Ammon's horn (tissue), 1 donor: Measurements from ENCODE around the gene DENND6B.
"Not testable (repeated sequence)": the region's sequence is repeated elsewhere in the genome, so short reads cannot be mapped to it uniquely, and the experiment has no call there.

ENCODE experiments used
- DNase-seq: peaks from one replicate; pipeline ENCODE4 v3.0.0-alpha.2; 2016; ENCODE audit warnings: low spot score

DENND6B gene

DNA sequence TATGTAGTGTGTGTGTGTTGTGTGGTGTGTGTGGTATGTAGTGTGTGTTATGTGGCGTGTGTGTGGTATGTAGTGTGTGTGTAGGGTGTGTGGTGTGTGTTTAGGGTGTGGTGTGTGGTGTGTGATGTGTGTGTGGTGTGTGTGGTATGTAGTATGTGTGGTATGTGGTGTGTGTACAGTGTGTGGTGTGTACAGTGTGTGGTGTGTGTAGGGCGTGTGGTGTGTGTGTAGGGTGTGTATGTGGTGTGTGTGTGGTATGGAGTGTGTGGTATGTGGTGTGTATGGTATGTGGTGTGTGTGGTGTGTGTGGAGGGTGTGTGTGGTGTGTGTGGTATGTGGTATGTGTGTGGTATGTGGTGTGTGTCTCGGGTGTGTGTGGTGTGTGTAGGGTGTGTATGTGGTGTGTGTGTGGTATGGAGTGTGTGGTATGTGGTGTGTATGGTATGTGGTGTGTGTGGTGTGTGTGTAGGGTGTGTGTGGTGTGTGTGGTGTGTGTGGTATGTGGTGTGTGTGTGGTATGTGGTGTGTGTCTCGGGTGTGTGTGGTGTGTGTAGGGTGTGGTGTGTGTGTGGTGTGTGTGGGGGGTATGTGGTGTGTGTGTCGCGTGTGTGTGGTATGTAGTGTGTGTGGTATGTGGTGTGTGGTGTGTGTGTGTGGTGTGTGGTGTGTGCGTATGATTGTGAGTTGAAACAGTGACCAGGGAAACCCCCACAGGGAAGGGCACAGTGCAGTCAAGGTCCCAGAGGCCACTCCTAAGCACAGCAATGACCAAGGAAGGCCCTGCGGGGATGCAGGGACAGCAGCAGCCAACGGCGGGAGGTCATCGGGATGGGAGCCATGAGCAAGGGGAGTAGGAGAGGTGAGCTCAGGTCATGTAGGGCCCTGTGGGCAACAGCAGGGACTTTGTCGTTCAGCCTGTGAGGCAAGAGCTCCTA is 13.4 kb upstream of the DENND6B start:
- DNase-seq: no peak

DNA sequence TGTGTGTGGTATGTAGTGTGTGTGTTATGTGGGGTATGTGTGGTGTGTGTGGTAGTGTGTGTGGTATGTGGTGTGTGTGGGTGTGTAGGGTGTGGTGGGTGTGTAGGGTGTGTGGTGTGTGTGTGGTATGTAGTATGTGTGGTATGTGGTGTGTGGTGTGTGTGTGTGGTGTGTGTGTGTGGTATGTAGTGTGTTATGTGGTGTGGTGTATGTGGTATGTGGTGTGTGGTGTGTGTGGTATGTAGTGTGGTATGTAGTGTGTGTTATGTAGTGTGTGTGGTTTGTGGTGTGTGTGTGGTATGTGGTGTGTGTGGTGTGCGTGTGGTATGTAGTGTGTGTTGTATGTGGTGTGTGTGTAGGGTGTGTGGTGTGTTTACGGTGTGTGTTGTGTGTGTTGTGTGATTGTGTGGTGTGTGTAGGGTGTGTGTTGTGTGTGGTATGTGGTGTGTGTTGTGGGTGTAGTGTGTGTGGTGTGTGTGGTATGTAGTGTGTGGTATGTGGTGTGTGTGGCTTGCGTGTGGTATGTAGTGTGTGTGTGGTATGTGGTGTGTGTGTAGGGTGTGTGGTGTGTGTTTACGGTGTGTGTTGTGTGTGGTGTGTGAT is 12.1 kb upstream of the DENND6B start:
- no peak for DNase-seq

DNA sequence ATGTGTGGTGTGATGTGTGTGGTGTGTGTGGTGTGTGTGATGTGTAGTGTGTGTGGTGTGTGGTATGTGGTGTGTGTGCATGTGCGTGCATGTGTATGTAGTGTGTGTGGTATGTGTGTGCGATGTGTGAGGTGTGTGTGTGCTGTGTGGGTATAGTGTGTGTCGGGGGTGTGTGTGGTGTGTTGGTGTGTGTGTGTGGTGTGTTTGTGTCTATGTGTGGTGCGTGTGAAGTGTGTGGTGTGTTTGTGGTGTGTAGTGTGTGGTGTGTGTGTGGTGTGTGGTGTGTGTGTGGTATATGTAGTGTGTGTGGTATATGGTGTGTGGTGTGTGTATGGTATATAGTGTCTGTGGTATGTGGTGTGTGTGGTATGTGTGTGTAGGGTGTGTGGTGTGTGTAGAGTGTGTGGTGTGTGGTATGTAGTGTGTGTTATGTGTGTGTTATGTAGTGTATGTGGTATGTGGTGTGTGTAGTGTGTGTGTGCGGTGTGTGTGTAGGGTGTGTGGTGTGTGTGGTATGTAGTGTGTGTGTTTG is 11.3 kb upstream of the DENND6B start:
- DNase-seq: no peak

DNA sequence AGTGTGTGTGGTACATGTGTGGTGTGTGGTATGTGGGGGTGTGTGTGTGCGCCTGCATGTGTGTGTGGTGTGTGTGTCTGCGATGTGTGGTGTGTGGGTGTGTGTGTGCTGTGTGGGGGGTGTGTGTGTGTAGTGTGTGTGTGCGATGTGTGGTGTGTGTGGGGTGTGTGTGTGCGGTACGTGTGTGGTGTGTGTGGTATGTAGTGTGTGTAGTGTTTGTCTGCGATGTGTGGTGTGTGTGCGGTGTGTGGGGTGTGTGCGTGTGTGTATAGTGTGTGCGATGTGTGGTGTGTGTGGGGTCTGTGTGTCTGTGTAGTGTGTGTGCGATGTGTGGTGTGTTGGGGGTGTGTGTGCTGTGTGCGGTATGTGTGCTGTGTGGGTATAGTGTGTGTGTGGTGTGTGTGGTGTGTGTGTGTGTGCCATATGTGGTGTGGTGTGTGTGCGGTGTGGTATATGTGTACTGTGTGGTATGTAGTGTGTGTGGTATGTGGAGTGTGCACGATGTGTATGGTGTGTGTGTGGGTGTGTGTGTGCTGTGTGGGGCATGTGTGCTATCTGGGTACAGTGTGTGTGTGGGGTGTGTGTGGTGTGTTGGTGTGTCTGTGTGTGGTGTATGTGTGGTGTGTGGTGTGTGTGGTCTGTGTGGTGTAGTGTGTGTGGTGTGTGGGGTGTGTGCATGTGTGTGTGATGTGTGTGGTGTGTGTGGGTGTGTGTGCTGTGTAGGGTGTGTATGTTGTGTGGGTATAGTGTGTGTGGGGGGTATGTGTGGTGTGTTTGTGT is 10.6 kb upstream of the DENND6B start:
- DNase-seq: no peak

DNA sequence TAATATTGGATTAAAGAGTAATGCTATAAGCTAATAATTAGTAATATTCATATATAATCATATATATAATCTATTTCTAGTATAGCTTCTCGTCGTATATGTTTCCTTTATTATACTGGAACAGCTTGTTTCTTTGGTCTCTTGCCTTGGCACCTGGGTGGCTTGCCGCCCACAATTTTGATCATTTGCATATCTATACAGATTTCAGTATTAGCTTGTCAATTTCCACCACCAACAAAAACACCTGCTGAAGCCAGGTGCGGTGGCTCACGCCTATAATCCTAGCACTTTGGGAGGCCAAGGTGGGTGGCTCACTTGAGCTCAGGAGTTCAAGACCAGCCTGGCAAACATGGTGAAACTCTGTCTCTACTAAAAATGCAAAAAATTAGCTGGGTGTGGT is 7.6 kb upstream of the DENND6B start:
- DNase-seq: not testable (repeated sequence)

DNA sequence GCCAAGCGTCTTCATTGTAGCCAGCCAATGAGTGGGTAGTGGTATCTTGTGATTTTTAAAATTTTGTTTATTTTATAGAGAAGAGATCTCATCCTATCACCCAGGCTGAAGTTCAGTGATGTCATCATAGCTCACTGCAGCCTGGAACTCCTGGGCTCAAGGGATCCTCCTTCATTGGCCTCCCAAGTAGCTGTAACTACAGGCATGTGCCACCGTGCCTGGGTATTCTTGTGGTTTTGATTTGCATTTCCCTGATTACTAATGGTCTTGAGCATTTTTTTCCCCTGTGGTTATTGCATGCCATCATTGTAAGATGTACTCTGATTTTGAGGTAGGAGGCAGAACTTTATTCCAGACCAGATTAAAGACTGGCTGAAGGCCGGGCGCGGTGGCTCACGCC is 2.4 kb upstream of the DENND6B start:
- DNase-seq: no peak

DNA sequence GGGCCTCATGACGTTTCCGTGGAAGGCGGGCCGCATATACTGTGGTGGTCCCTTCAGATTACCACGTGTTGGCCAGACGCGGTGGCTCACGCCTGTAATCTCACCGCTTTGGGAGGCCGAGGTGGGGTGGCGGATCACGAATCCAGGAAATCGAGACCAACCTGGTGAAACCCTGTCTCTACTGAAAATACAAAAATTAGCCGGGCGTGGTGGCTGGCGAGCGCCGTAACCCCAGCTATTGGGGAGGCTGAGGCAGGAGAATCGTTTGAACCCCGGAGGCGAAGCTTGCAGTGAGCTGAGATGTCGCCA is 853 bp upstream of the DENND6B start:
- no peak for DNase-seq

DNA sequence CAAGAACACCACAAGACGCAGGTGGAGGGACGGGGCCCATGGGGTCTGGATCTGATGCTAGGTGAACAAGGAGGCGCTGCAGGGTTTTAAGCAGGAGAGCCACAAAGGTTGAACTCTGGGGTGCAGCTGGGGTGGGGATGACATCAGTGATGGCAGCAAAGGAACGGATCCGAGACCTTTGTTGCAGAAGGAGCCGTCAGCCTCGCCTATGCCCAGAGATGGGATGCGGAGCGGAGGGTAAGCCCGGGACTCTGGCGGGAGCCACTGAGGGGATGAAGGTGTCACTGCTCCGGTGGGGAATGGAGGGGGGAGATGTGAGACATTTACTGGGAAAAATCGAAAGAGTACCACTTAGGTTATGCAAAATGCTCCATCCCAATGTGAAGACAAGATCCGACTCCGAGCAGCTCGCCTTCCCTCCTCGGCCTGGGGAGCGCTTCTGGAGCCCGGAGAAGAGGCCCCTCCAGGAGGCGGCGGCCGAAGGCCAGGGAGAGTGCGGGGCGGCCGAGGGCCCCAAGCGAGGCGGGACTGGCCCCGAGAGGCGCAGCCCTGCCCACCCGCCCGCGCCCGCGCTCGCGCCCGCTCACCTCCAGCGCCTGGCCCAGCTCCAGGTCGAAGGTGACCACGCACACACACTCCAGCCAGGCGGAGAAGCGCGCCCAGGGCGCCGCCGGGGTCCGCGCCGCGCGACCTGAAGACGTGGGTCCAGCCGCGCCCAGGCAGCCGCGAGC is 422 bp downstream of the DENND6B start:
- no peak for DNase-seq

DNA sequence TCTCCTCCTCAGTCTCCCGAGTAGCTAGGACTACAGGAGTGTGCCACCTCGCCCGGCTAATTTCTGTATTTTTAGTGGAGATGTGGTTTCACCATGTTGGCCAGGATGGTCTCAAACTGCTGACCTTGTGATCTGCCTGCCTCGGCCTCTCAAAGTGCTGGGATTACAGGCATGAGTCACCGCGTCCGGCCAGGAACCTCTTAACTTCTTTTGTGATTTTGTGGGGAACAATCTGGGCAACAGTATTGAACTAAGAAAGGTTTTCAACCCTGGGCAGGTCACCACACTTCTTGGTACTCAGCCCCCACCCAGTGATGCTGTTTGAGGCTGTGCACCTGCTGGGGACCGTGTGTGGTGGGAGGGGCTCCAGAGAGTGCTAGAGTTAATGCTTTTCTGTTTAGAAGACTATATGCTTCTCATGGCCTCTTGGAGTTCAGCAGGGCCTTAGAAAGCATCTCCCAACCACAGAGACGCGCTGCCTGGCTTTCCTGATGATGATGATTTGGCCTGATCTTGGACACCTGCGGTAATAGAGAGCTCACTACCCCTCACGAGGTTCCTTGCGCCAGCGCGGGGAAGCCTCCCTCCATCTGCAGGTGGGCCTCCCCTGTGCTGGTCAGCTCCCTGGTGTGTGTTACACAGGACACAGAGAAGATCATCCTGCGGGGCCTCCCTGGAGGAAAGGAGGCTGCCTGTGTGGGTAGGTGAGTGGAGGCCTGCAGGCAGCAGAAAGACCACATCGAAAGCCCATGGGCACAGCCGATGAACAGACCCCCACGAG is 1.2 kb downstream of the DENND6B start:
- DNase-seq: no peak

DNA sequence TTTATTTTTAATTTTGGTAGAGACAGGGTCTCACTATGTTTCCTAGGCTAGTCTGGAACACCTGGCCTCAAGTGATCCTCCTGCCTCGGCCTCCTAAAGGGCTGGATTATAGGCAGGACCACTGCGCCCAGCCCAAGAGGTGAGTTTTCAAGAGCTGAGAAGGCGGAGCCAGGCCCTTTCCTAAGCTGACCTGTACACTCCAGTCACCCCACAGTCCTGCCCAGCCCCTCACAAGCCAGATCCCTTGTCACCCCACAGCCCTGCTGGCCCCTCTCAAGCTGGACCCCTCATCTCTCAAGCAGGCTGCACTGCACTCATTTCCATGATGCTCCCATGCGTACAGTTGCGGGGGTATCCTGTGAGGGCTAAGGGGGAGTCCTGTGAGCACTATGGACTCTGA is 2.9 kb downstream of the DENND6B start:
- no peak for DNase-seq

DNA sequence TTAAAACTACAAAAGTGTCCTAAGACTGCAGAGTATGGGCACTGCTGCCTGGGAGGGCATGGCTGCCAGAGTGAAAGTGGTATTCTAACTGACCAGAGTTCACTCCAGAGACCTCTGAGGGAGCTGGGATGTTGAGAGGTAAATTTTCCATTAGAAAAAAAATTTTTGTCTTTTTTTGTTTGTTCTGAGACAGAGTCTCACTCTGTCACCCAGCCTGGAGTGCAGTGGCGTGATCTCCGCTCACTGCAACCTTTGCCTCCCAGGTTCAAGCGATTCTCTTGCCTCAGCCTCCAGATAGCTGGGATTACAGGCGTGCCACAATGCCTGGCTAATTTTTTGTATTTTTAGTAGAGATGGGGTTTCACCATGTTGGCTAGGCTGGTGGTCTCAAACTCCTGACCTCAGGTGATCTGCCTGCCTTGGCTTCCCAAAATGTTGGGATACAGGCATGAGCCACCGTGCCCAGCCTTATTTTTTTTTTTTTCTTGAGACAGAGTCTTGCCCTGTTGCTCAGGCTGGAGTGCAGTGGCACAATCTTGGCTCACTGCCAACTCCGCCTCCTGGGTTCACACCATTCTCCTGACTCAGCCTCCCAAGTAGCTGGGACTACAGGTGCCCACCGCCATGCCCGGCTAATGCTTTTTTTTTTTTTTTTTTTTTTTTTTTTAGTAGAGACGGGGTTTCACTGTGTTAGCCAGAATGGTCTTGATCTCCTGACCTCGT is 4.3 kb downstream of the DENND6B start:
- DNase-seq: not testable (repeated sequence)

DNA sequence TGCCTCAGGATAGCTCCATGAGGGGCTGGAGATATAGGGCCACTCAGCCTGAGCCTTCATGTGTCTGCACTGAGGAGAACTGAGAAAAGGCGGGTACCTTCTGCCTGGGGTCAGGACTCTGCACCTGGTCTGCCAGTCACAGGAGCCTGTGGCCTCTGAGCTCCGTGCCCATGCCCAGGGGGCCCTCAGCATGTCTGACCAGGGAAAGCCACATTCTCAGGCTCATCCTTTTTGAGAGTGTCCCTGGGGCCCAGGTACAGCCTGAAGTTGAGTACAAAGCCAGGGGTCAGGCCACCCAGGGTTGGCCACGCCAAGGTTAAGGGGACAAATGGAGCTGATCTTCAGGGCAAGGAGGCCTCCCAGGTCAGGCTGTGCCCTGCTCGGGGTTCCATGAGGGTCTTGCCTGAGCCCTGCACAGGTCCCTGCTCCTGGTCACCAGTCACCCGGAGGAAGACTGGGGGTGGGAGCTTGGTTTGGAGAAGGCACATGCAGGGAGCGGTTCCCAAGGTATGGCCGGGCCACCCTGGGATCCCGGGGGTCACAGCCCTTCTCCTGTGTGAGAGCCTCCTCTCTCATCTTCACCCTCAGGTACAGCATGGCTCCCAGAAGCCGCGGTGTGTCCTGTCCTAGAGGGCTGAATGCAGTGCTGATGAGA is 6.0 kb downstream of the DENND6B start:
- DNase-seq: no peak

DNA sequence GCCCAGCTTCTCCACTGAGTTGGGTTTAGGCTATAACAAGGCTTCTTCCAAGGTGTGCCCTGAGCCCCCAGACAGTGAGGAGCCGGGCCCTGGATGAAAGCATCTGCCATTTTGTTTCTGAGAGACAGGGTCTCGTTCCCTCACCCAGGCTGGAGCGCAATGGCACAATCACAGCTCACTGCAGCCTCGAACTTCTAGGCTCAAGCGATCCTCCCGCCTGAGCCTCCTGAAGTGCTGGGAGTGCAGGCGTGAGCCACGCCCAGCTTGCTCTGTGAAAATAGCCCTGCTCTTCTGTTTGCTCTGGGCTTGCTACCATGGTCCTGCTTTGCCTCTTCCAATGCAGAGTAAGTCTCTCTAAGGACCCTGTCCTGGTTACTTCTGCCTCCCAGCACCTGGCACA is 6.7 kb downstream of the DENND6B start:
- no peak for DNase-seq

DNA sequence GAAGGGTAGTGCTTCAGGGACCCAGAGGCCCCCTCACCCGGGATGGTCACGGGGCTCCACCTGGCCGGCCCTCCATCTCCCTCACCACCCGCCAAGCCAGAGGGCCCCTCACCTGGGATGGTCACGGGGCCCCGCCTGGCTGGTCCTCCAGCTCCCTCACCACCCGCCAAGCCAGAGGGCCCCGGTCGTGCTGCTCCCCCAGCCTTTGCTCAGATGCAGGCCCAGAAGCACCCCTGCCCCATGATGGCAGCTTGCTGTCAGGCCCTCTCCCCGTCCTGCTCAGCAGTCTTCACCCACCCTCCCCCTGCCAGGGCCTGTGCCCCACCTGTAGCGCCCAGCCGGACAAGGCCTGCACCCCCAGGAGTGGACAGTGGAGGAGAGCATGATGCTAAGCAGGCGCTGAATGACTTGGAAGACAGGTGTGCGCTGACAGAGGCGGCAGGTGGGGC is 7.3 kb downstream of the DENND6B start:
- no peak for DNase-seq

DNA sequence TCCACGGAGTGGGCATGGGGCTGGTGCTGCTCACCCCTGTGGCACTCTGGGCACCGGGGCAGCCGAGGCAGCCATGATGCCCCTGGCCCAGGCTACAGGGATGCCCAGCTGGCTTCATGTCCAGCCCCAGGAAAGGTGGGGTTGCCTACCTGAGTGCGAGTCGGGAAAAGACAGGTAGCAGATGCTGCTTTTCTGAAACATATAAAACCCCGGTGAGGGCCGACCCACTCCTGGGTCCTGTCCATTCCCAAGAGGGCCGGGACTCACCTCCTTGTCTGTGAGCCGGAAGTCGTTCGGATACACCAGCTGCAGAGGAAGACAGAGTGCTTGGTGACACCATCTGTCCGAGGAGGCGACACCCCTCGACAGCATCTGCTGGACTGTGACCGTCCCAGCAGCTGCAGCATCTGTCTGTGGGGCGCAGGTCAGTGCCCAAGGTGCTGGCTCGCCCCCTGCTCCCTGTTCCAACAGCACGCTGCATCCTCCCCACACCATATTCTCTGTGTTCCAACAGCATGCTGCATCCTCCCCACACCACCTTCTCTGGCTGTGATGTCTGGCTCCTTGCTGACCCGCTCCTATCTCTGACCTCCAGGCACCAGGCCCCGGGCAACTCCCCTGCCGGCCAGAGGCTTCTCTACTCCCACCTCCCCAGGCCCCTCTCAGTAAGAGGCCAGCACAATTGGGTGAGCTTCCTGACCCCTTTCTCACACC is 8.0 kb downstream of the DENND6B start:
- DNase-seq: no peak

DNA sequence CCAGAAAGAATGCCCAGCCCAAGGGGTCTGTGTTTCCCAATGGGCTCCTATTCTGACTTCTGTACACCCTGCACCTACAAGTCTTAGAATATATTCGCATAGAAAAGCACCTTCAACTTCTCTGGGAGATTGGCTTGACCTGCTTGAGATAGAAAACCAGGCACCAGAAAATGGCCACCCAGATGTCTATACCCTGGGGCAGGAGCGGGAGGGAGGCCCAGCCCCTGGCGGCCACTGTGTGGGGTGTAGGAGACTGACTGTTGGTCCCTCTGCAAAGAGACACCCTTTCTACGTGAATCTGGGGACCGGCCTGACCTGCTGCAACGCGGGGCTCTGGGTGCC is 8.5 kb downstream of the DENND6B start:
- no peak for DNase-seq

DNA sequence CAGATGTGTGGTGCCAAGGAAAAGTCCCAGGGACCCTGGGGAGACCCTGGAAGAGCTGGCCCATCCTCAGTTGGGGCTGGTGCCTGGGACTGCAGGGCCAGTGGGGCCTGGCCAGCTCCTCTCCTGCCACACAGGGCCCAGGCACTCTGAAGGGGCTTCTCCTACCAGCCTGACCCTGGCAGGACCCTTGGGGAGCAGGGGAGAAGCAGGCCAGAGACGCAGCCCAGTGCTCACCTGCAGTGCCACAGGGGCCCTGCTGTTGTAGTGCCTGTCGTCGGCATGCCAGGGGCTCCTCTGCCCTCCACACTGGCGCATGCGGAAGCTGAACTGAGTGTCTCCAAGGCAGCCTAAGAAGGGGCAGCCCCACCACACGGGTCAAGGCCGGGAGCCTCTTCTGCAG is 9.1 kb downstream of the DENND6B start:
- no peak for DNase-seq

DNA sequence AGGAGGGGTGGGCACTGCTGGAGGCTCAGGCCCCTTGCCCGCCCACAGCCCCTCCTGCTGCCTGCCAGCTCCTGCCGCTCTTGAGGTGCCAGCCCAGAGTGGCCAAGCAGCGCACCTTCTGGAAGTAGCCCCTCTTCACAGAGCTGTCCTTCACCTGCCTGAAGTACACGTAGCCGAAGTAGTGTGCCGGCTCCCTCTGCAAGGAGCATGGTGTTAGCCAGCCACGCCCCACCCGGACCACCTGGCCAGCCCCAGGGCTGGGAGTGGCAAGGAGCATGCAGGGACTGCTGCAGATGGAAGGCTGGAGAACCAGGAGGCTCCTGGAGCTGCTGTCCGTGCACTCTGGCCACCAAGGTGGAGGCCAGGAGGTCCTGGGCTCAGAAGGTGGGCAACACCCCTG is 9.6 kb downstream of the DENND6B start:
- no peak for DNase-seq
